Measurements from ENCODE around the gene IFITM10.

The IFITM10 gene

DNA sequence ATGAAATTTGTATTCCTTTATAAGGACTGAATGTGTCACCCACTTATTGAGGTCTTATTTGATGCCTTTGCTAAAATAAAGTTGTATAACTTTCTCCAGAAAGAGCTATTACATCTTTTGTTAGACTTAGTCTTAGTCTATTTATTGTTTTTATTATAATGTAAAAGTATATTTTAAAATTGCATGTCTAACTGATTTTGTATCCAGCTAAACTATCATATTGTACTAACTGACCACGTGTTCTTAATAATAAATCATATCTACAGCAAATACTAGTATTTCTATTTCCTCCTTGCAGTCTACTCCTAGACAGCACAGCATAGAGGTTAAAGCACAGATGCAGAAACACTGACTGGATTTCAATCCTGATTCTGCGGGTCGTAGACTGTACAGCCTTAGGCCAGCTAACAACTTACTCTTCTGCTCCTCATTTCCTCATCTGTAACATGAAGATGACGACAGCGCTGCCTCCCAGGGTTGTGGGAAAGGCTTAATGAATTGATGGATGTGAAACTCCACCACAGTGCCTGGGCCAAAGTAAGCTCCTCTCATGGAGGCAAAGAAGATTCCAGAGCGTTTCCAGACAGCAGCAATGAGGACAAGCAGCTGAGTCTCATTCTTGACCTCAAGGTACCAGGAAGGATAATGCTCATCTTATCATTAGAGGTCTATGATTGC, 13.2 kb downstream of the IFITM10 start:
- no peak for DNase-seq (ENCODE audit: low read depth)

- DNase-seq (ENCODE audit: low read depth) = no peak
Measured at GRCh38 chr11:1736447-1736992, 13.9 kb downstream of the IFITM10 start.

DNA sequence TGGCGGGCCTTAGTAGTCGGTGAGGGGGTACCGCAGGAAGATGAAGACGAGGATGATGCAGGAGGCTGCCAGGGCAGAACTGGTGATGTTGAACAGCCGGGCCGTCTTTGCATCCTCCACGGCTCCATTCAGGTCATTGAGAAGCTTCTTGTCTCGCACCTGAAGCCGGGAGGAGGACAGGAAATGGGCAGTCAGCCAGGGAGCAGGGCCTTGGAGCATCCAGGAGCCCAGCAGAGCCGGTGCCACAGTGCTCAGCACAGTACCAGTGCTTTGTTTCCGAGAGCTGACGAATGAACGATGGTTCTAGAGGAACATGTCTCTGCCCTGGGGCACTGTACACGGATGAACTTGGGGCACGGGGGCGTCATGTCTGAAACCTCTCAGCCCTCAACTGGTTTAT, 15.1 kb downstream of the IFITM10 start:
- no peak for DNase-seq (ENCODE audit: low read depth)

- no peak for DNase-seq (ENCODE audit: low read depth)
Measured at GRCh38 chr11:1734641-1735081, 15.7 kb downstream of the IFITM10 start.

DNA sequence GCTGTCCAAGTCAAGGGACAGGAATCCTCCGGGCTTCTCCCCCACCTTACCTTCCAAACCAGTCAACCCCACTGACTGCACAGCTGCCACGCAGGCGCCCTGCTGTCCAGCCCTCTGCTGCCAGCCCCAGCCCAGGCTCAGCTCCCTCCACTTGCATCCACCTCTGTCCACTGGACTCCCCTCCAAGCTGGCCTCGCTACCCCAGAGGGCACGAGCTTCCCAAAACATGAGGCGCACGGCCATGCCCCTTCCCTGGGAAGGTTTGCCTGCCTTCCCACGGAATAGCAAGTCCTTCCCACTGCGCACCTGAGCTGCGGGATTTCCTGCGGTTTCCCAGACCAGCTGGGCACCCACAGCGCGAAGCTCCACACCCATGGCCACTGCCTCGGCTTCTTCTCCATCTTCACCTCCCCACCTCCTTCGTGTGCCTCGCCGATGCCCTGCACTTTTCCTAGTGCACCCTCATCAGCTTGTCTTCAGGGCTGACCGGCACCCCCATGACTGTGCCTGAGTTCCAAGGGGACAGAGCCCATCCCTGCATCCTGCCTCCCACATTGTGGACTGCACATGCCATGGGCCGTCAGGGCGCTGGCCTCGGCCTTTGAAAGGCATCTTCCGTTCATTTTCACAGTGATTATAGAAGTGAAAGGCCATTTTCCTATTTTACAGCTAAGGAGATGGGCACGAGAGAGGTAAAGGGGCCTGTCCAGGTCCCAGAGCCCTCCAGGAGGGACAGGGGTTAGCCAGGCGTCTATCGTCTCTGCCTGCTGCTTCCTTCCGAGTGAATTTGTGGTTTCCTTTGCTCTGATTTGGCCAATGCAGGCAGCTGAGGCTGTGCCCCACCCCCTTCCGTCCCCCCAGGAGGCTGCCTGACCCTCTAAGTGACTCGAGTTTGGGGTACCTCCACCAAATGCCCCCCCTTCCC, 16.4 kb downstream of the IFITM10 start:
- no peak for DNase-seq (ENCODE audit: low read depth)

- no peak for DNase-seq (ENCODE audit: low read depth)
Measured at GRCh38 chr11:1733009-1733715, 17.2 kb downstream of the IFITM10 start.

- no peak for DNase-seq (ENCODE audit: low read depth)
Measured at GRCh38 chr11:1732418-1733008, 17.9 kb downstream of the IFITM10 start.

DNA sequence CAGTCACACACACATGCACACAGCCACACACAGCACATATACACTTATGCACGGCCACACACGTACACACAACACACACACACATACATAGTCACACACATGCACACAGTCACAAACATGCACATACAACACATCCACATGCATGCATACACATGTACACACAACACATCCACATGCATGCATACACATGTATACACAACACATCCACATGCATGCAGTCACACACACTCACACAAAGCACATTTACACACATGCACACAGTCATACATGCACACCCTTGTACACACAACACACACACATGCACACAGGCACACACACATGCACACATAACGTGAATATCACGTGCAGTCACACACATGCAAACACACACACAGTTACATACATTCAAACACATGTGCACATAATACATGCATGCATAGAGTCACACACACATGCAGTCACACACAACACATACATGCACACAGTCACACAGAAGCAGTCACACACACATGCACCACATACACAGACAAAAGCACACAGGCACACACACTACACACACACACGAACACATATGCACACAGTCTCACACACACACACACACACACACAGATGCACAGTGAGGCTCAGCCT, 18.8 kb downstream of the IFITM10 start:
- DNase-seq (ENCODE audit: low read depth) = no peak

GRCh38 chr11:1730059-1730629, 20.3 kb downstream of the IFITM10 start:
- no peak for DNase-seq (ENCODE audit: low read depth)

DNA sequence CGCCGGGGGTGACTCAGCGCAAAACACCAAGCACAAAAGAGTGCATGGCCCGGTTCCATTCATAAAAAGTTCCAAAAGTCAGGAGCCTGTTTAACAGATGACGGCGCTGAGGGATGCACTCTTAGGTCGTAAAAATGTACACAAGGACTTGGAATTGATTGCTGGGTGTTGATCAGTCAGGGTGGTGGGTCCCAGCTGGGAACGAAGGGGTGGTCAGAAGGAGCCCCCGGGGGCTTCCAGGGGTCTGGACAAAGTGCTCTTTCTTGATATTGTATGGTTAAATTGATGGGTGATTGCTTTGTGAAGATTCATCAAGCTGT, 20.7 kb downstream of the IFITM10 start:
- DNase-seq (ENCODE audit: low read depth) = no peak

DNA sequence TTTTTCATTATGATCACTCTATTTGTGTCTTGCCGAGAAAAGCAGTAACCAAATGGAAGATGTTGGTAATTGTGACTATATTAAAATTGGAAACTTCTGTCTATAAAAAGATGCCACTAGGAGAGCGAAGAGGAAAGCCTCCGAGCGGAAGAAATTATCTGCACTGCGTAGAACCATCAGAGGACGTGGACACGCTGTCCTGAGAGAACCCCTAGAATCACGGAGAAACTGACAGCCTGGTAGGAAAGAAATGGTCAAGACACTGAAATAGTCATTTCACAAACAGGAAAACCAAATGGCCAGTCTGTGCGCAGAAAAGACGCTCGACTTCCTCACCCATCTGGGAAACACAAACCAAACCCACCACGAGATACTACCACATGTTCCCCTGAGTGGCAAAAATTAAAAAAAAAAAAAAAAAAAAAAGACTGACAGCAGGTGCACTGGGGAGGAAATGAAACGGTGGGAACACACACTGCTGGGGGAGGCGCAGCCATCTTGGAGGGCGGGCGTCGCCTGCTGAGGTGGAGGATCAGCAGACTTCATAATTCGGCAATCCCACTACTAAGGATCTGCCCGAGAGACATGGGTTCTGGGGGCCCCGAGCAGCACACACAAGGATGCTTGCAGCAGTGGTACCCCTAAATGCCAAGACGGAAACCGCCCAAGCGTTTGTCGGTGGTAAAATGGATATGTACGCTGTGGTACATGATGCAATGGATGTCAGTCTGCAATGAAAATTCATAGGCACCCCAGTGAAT, 21.3 kb downstream of the IFITM10 start:
- no peak for DNase-seq (ENCODE audit: low read depth)

DNA sequence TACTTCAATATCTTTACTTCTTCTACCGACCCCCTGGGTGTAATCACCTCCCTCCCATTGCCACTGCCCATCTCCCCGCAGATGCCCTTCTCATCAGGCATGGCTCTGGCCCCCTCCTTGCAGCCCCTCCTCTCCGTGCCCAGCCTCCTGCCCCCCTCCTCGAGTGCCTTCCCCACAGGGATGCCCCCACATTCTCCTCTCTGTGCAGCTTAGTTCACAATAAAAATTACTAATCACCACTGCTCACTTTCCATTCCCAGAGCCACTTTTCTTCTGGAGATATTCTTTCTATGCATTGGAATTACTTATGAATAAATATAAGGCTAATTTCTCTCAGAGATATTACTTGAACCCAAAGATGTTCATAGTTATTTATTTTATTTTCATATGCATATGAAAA, 22.1 kb downstream of the IFITM10 start:
- no peak for DNase-seq (ENCODE audit: low read depth)

DNA sequence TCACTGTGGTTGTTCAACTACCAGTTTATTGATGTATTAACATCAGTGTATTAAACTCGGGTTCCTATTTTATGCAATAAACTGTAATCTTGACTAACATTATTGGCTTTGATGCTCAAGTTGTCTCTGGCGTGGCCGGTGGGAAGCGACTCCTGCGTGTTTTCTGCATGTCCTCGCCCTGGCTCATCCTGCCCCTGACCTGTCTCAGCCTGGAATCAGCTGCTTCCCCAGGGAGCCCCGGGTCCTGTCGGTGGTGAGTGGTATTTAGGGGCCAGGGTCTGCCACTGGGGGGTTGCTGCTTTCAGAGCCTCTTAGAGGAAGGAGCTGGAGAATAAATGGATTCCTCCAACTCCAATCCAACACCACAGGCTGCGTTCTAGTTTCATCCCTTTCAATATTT, 22.5 kb downstream of the IFITM10 start:
- no peak for DNase-seq (ENCODE audit: low read depth)

DNA sequence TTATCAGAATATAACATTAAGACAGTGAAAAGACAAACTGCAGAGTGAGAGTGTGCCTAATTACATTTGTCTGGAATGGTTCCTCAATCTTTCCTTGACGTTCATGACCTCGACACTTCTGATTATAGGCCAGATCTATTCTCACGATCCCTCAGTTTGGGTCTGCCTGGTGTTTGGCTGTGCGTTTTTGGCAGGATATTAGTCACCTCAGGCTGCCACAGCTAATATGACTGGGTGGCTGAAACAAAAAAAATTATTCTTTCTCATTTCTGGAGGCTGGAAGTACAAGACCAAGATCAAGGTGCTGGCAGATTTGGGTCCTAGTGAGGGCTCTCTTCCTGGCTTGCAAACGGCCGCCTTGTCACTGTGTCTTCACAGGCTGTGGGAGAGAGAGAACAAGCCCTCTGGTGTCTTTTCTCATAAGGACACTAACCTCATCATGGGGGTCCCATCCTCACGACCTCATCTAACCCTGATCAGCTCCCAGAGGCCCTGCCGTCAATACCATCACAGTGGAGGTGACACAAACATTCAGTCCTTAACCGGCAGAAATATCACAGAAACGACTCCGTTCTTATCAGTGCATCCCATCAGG, 23.2 kb downstream of the IFITM10 start:
- DNase-seq (ENCODE audit: low read depth) = no peak

DNA sequence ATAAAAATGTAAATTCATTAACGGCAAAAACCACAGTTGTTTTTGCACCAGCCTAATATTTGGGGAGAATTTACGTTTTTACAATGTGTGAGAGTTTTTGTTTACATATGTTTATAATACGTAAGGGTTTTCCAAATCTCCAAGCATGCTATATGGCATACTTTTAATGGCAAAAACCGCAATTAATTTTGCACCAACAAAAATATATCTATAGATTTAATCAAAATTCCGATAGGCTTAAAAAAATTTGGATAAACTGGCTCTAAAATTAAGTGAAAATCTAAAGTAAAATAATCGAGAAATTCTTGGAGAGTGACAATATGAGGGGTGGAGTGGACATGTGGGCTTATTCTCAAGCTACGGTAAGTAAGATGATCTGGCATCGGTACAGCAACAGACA, 30.6 kb downstream of the IFITM10 start:
- DNase-seq (ENCODE audit: low read depth) = no peak

DNA sequence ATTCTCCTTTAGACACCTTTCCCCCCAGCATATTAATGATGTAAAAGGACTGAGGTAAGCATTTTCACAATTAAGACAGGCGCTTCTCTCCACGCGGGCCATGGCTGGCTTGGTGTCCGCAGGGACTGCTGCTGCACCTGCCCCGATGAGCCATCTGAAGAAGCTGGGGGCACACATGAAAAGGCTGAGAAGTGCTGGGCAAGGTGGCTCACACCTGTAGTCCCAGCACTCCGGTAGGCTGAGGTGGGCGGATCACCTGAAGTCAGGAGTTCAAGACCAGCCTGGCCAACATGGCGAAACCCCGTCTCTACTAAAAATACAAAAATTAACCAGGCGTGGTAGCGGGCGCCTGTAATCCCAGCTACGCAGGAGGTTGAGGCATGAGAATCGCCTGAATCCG, 32.1 kb downstream of the IFITM10 start:
- DNase-seq (ENCODE audit: low read depth) = no peak

DNA sequence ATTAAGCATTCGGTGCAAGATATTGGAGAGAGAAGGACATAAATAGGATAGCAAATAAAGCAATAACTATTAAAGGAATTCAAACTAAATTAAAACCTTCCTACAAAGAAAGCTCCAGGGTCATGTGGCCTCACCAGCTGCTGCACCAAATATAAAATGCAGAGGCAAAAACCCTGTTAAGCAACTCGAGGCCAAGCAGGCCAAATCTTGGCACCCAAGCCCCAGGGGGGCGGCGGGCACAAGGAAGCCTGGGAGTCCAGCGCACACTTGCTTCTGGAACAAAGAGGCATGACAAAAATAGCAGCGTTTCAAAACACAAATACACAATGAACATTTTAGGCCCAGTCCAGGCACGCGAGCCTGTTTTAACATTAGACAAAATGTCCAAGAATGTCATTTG, 32.6 kb downstream of the IFITM10 start:
- no peak for DNase-seq (ENCODE audit: low read depth)

DNA sequence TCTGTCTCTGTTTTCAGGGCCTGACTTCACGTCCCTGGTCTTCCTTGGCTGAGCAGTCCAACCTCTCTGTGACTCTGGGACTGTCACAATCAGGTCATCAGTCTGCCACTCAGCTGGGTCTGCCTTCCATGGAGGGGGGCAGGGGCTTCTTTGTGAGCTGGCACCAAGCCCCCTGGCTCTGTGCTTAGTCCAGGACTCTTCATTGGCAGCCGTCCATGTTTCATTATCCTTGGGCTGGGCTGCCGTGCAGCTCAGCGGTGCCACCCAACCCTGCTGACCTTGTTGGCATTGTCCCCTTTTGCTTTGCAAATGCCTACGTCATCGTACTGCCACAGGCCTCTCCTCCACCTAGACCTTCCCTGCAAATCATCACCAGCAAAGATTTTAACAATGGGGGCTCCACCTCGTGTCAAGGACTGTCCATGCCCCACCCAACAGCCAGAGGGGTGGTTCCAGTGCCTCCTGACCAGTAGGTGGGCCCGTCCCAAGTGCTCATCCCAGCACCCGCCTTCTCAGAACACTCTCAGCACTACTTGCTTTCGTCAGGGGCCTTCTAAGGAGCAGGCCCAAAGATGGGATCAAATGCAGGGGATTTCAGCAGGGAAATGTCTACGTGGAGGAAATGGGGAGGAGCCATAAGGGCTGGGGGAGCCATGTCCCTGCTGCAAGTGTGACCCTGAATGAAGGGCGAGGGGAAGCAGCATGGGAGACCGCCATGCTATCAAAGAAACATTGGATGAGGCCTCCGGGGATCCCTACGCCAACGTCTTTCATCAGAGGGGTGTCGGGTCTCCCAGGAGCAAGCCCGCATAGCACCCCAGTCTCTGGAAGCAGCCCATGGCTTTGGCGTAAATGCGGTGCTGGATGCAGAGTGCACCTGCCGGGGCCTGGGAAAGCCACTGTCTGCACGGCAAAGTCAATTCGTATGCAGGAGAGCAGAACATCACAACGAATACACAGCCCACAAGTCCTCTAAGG, 35.2 kb downstream of the IFITM10 start:
- no peak for DNase-seq (ENCODE audit: low read depth)

DNA sequence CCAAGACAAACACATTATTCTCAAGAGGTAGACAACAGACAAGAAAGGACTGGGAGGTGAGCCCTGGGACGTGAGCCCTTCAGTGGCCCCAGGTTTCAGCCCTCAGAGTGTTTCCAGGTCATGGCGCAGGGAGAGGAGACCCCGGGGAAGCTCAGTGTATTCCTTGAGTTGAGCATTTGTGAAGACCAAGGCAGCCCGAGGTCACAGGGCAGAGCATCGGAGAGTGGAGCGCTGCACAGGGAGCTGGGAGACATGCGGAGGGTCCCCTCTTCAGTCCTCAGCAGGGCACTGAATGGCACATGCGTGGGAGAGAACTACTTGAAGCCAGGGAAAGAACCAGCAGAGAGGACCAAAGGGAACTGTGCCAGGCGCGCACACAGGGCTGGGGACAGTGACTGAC, 41.7 kb downstream of the IFITM10 start:
- no peak for DNase-seq (ENCODE audit: low read depth)

Measured in stromal cell of bone marrow (primary cell).